Suprapubic skin (tissue), 4 donors: ENCODE measurements around the gene HSPA12B. TPM values are rescaled to one million over a fixed set of nuclear protein-coding genes. Genes with fewer than 3 reads are reported as not detected.
A peak's percentile ranks its signal among the peaks of the same experiment; 100 is the strongest.

Experiments used
- DNase-seq, 2 donors: peaks; one replicate each; pipeline ENCODE4 v3.0.0-alpha.2; 2019; ENCODE audit warnings: low spot score in 2 of 2
- H3K27ac ChIP-seq: fragments of 200-600 bp; sonication (generic); one replicate; pipeline ENCODE4 v1.5.1; 2019
- H3K27me3 ChIP-seq: fragments of 200-600 bp; sonication (generic); one replicate; pipeline ENCODE4 v1.5.1; 2019
- H3K36me3 ChIP-seq: fragments of 200-600 bp; sonication (generic); one replicate; pipeline ENCODE4 v1.5.1; 2019
- H3K4me1 ChIP-seq: fragments of 200-600 bp; sonication (generic); one replicate; pipeline ENCODE4 v1.5.1; 2019
- H3K4me3 ChIP-seq: fragments of 200-600 bp; sonication (generic); one replicate; pipeline ENCODE4 v1.5.1; 2019; ENCODE audit warnings: mild to moderate bottlenecking
- H3K9me3 ChIP-seq: fragments of 200-600 bp; sonication (generic); one replicate; pipeline ENCODE4 v1.5.1; 2019
- EP300 ChIP-seq: sonication (generic); formaldehyde crosslinking; IDR thresholded peaks from one replicate; pipeline ENCODE4 v1.6.1; 2017; ENCODE audit warnings: antibody characterized with exemption
- POLR2A ChIP-seq, 2 donors: fragments of 450-650 bp; IDR thresholded peaks; one replicate each; pipeline ENCODE4 v1.6.1; 2017; ENCODE audit warnings: antibody characterized with exemption in 2 of 2, mild to moderate bottlenecking in 2 of 2, moderate library complexity in 2 of 2
- POLR2AphosphoS5 ChIP-seq, 3 donors: sonication (generic); formaldehyde crosslinking; IDR thresholded peaks; one replicate each; pipeline ENCODE4 v1.6.1; 2017; ENCODE audit warnings: antibody characterized with exemption in 3 of 3
- WGBS: methylation state at CpG from one replicate; pipeline ENCODE4 v1.1.5; 2018; 5-methylcytosine and 5-hydroxymethylcytosine counted together
- total RNA-seq, 4 donors: library from RNA; depleted of rRNA; stranded (reverse); fragments of >200 nt; gene quantifications; one replicate each; pipeline ENCODE4 v1.1.0, GENCODE V29; 2016
- TF ChIP-seq, protein P1 (sequence below), 2 donors: fragments of 200-600 bp in 1 of 2; fragments of 450-650 bp in 1 of 2; sonication (generic) in 1 of 2; IDR thresholded peaks; one replicate each; pipeline ENCODE4 v1.5.1; 2016 to 2019; ENCODE audit warnings: antibody characterized with exemption in 2 of 2, mild to moderate bottlenecking in 1 of 2, moderate library complexity in 1 of 2

Gene HSPA12B
- total RNA-seq, 4 donors from 2014 or later = 1.9 to 8.7 (median 4.4) TPM

DNA sequence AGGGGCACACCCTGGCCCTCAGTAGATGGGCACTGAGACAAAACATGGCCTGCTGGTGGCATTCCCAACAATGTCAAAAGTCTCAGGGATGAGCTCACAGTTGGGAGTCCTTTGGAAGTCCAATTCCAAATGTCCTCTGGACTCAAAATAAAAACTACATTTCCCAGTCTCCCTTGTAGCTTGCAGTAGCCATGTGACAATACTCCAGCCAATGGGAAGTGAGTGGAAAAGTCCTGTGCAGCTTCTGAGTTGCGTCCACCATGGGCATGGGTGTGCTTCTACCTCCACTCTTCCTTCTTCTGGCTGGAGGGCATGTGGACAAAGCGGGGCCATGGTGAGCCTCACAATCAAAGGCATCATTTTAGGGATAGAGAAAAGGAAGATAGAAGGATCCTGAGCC, 44.8 kb upstream of the HSPA12B start:
- WGBS = 61% methylated on average over 2 of the region's 2 CpGs
- H3K4me3 ChIP-seq = no peak overlapping the region
- H3K4me1 ChIP-seq = peaks cover 13% of the 10 kb centered on the region
- no peaks in the 10 kb centered on the region for H3K27me3 ChIP-seq
- no peaks in the 10 kb centered on the region for H3K36me3 ChIP-seq
- H3K27ac ChIP-seq = peak overlapping the region; percentile 76
- DNase-seq = no peak
- H3K9me3 ChIP-seq = no peaks in the 10 kb centered on the region
- TF ChIP-seq POLR2A (IDR thresholded peaks at IDR 0.05) = no peak
- TF ChIP-seq, protein P1, sequence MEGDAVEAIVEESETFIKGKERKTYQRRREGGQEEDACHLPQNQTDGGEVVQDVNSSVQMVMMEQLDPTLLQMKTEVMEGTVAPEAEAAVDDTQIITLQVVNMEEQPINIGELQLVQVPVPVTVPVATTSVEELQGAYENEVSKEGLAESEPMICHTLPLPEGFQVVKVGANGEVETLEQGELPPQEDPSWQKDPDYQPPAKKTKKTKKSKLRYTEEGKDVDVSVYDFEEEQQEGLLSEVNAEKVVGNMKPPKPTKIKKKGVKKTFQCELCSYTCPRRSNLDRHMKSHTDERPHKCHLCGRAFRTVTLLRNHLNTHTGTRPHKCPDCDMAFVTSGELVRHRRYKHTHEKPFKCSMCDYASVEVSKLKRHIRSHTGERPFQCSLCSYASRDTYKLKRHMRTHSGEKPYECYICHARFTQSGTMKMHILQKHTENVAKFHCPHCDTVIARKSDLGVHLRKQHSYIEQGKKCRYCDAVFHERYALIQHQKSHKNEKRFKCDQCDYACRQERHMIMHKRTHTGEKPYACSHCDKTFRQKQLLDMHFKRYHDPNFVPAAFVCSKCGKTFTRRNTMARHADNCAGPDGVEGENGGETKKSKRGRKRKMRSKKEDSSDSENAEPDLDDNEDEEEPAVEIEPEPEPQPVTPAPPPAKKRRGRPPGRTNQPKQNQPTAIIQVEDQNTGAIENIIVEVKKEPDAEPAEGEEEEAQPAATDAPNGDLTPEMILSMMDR (IDR thresholded peaks at IDR 0.05) = no peak
- no peak for TF ChIP-seq EP300
- no peak for TF ChIP-seq POLR2AphosphoS5 (IDR thresholded peaks at IDR 0.05)

DNA sequence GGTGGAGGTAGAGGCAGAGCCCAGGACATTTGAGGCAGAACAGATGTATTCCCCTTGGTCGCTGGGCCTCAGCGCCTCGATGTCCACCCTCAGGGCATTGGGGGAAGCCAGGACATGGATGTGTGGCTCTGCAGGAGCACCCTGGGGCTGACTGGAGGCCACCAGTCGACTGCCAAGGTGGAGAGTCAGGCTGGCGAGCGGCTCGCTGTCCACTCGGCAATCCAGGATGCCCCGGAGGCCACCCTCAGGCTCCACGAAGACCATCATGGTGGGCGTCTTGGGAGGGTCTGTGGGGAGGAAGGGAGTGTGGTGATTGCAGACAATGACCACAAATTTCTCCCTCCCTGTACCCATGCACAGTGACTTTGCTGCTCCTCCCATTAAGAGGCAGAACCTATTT, 42.5 kb upstream of the HSPA12B start:
- Histone ChIP-seq H3K27ac (no peak overlapping the region), H3K4me1 (peaks cover 13% of the 10 kb centered on the region), H3K9me3 (no peaks in the 10 kb centered on the region), H3K36me3 (no peaks in the 10 kb centered on the region), H3K27me3 (no peaks in the 10 kb centered on the region), H3K4me3 (no peak overlapping the region)
- WGBS = 84% methylated on average over 4 of the region's 11 CpGs
- TF ChIP-seq, protein P1 (IDR thresholded peaks at IDR 0.05) = no peak
- no peak for TF ChIP-seq POLR2AphosphoS5 (IDR thresholded peaks at IDR 0.05)
- TF ChIP-seq POLR2A (IDR thresholded peaks at IDR 0.05) = no peak
- no peak for TF ChIP-seq EP300
- DNase-seq = no peak

DNA sequence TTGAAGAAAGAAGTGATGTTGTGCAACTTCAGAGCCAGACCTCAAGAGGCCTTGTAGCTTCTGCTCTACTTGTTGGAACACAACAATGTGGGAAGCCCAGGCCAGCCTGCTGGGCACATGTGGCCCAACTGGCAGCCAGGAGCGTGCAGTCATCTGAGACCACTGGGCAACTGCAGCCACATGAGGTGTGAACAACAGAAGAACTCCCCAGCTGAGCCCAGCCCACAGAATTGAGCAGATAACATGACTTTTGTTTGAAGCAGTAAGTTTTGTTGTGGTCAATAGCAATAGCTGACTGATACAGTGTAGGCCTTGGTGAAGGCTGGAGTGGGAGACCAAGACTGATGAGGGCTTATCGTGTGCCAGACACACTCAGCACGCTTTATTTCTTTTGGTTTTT, 42.1 kb upstream of the HSPA12B start:
- no peak overlapping the region for H3K27ac ChIP-seq
- DNase-seq = no peak
- H3K27me3 ChIP-seq = no peaks in the 10 kb centered on the region
- no peak overlapping the region for H3K4me3 ChIP-seq
- H3K4me1 ChIP-seq = peaks cover 13% of the 10 kb centered on the region
- WGBS = 98% methylated on average over 3 of the region's 3 CpGs
- no peaks in the 10 kb centered on the region for H3K9me3 ChIP-seq
- TF ChIP-seq POLR2A (IDR thresholded peaks at IDR 0.05) (no peak), POLR2AphosphoS5 (IDR thresholded peaks at IDR 0.05) (no peak), EP300 (no peak)
- TF ChIP-seq, protein P1 (IDR thresholded peaks at IDR 0.05) = no peak
- no peaks in the 10 kb centered on the region for H3K36me3 ChIP-seq

DNA sequence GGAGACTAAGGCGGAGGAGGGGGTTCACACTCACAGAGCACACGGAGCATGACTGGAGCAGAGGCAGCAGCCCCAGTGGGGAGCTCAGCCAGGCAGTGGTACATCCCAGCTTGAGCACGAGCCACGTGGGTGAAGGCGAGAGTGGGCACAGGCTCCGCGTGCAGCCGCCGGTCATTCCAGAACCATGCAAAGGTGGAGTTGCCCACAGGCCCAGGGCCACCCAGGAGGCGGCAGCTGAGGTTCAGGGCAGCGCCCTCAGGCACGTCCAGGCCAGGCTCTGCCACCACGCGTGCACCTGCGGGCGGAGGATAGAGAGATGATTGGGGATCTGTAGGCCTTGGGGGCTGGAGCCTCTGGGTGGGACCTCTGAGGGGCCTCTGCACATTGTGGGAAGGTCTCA, 41.2 kb upstream of the HSPA12B start:
- Histone ChIP-seq H3K9me3 (no peaks in the 10 kb centered on the region), H3K27me3 (no peaks in the 10 kb centered on the region), H3K4me3 (no peak overlapping the region), H3K36me3 (no peaks in the 10 kb centered on the region), H3K4me1 (peaks cover 12% of the 10 kb centered on the region), H3K27ac (no peak overlapping the region)
- WGBS = 91% methylated on average over 15 of the region's 16 CpGs
- TF ChIP-seq, protein P1 (IDR thresholded peaks at IDR 0.05) = no peak
- TF ChIP-seq POLR2A (IDR thresholded peaks at IDR 0.05) (no peak), EP300 (no peak), POLR2AphosphoS5 (IDR thresholded peaks at IDR 0.05) (no peak)
- no peak for DNase-seq

DNA sequence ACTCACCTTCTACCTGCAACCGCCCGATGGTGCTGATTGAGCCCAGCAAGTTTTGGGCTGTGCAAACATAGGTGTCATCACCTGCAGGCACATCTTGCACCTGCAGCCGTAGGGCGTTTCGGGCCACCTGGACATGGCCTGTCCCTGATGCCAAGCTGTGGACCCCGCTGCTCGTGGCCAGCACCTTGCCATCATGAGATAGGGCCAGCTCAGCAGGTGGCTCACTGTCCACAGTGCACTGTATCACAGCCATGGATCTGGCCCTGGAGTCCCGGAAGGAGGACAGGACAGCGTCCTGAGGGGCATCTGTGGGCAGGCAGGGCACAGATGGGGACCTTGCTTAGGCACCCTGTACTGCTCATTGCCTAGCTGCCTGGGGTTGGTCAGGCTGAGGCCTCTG, 40.6 kb upstream of the HSPA12B start:
- no peaks in the 10 kb centered on the region for H3K27me3 ChIP-seq
- TF ChIP-seq, protein P1 (IDR thresholded peaks at IDR 0.05) = no peak
- no peak for TF ChIP-seq POLR2A (IDR thresholded peaks at IDR 0.05)
- no peak for TF ChIP-seq EP300
- TF ChIP-seq POLR2AphosphoS5 (IDR thresholded peaks at IDR 0.05) = no peak
- H3K36me3 ChIP-seq = no peaks in the 10 kb centered on the region
- H3K27ac ChIP-seq = no peak overlapping the region
- peaks cover 6% of the 10 kb centered on the region for H3K4me1 ChIP-seq
- WGBS = 73% methylated on average over 2 of the region's 9 CpGs
- DNase-seq = no peak
- no peak overlapping the region for H3K4me3 ChIP-seq
- no peaks in the 10 kb centered on the region for H3K9me3 ChIP-seq
